DMS79 treated with DMSO at 0.1 percent for 48 hours (cell line): Measurements from ENCODE around the gene KRT86.

Source experiments
- DNase-seq: peaks from one replicate; lab custom pipeline; 2025; lab: John Stamatoyannopoulos, UW

KRT86 gene

GRCh38 chr12:52274521-52275120 lies at the start of gene KRT86:
TSS of gene KRT86 (plus strand) at chr12:52274645. CDS start at chr12:52301917, 27,272 bp downstream.
- DNase-seq: no peak

- no peak for DNase-seq
These were observed 48.7 kb upstream of the KRT86 start for GRCh38 chr12:52225752-52226151.

- DNase-seq: no peak
These were observed 48.0 kb upstream of the KRT86 start for GRCh38 chr12:52226446-52226845.

GRCh38 chr12:52227606-52228166 lies 46.8 kb upstream of the KRT86 start:
- DNase-seq: no peak

GRCh38 chr12:52228366-52228765 lies 46.1 kb upstream of the KRT86 start:
- DNase-seq: no peak

- no peak for DNase-seq
These were observed 45.5 kb upstream of the KRT86 start for GRCh38 chr12:52228931-52229330.

GRCh38 chr12:52229836-52230343 lies 44.6 kb upstream of the KRT86 start:
- no peak for DNase-seq

GRCh38 chr12:52230364-52231281 lies 43.8 kb upstream of the KRT86 start:
- DNase-seq: peak; percentile 14

GRCh38 chr12:52231305-52232202 lies 42.9 kb upstream of the KRT86 start:
- DNase-seq: no peak

- DNase-seq: no peak
These were observed 42.2 kb upstream of the KRT86 start for GRCh38 chr12:52232203-52232673.

GRCh38 chr12:52232674-52233461 lies 41.6 kb upstream of the KRT86 start, which contains the start of gene KRT7:
TSS of gene KRT7 (plus strand) at chr12:52233243. CDS start at chr12:52233297, 54 bp downstream.
- no peak for DNase-seq

- no peak for DNase-seq
These were observed 40.8 kb upstream of the KRT86 start for GRCh38 chr12:52233462-52234207.

- DNase-seq: no peak
These were observed 40.1 kb upstream of the KRT86 start for GRCh38 chr12:52234223-52234810.

GRCh38 chr12:52235001-52235764 lies 39.3 kb upstream of the KRT86 start:
- no peak for DNase-seq

GRCh38 chr12:52235822-52236361 lies 38.6 kb upstream of the KRT86 start:
- no peak for DNase-seq

GRCh38 chr12:52236386-52237050 lies 37.9 kb upstream of the KRT86 start:
- DNase-seq: no peak

- no peak for DNase-seq
These were observed 36.1 kb upstream of the KRT86 start for GRCh38 chr12:52238207-52238840.
